ENCODE measurements around the gene XAB2.
A peak's percentile ranks its signal among the peaks of the same experiment; 100 is the strongest.

Gene XAB2

GRCh38 chr19:7629347-7630054, at the start of gene XAB2, which contains the start of gene PET100:
TSS of gene XAB2 (minus strand) at chr19:7629545. CDS start at chr19:7629527, 18 bp downstream.
TSS of gene PET100 (plus strand) at chr19:7629793. CDS start at chr19:7629834, 41 bp downstream.
- Histone ChIP-seq H3K9ac (ENCODE audit: low read depth, low read length) (peak within 1 kb of the TSS; percentile 99), H3K36me3 (ENCODE audit: insufficient read depth, low read depth, low read length) (0 out of 2 replicates have a peak, but pooled peaks cover 8% of the 10 kb centered on the region), H3K9me3 (ENCODE audit: insufficient read depth, low read depth, low read length) (no peaks in the 10 kb centered on the region), H3K27me3 (ENCODE audit: insufficient read depth, low read length) (peaks cover 9% of the 10 kb centered on the region), H3K4me3 (ENCODE audit: low read length) (peak within 1 kb of the TSS; percentile 97), H3K27ac (ENCODE audit: low read length) (peak within 1 kb of the TSS; percentile 82), H3K4me1 (ENCODE audit: insufficient read depth, low read length) (no peaks in the 10 kb centered on the region; the same call in 1 of the 2 replicates)

DNA sequence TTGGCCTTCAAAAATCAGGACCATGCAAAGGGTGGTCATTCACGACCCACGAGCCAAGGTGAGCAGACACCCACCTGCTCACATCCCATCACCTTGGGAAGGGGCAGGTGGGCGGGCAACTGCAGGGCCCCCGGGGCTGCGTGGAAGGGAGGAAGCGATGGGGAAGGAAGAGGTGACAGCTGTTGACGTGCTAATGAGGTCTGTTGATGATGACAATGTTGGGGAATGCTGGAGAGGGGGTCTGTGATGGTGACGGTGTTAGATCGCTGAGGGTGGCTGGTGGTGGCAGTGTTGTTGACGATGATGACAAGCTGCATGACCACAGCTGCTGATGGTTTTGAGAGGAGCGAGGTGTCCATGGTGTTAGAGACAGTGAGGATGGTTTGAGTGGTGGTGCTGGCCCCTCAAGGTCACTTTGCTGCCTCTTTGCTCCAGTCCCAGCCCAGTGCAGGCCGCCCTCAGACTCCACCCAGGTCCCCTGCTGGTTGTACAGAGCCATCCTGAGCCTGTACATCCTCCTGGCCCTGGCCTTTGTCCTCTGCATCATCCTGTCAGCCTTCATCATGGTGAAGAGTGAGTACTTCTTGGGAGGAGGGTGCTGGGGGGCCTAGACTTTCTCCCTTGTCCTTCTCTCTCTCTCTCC, 48.4 kb upstream of the XAB2 start:
- Histone ChIP-seq H3K27ac (ENCODE audit: low read length) (no peak overlapping the region), H3K4me3 (ENCODE audit: low read length) (no peak overlapping the region), H3K4me1 (ENCODE audit: insufficient read depth, low read length) (no peaks in the 10 kb centered on the region; the same call in 1 of the 2 replicates), H3K36me3 (ENCODE audit: insufficient read depth, low read depth, low read length) (peaks cover 7% of the 10 kb centered on the region), H3K9ac (ENCODE audit: low read depth, low read length) (no peak overlapping the region), H3K27me3 (ENCODE audit: insufficient read depth, low read length) (peaks cover 41% of the 10 kb centered on the region), H3K9me3 (ENCODE audit: insufficient read depth, low read depth, low read length) (no peaks in the 10 kb centered on the region)

DNA sequence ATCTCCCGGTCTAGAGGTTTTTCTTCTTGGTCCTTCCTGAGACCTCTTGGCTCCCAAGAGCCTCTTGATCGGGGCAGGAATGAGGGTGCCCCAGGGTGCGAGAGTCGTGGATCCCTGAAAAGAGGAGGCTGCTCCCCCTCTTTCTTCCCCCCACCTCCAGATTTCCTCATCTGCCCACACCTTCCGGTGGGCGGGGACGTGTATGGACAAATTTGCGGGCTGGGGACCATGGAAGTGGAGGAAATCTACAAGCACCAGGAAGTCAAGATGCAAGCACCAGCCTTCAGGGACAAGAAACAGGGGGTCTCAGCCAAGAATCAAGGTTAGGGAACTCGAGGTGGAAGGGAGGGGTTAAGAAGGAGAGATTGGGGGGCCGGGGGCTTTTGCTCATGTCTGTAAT, 47.5 kb upstream of the XAB2 start, which contains the start of gene MCEMP1:
MCEMP1 (plus strand) TSS at position 237 of the 400 bp plus-strand sequence; CDS start at position 268, 31 bp downstream.
- Histone ChIP-seq H3K9me3 (ENCODE audit: insufficient read depth, low read depth, low read length) (no peaks in the 10 kb centered on the region), H3K4me3 (ENCODE audit: low read length) (no peak within 1 kb of the TSS), H3K27ac (ENCODE audit: low read length) (no peak within 1 kb of the TSS), H3K36me3 (ENCODE audit: insufficient read depth, low read depth, low read length) (no peaks in the 10 kb centered on the region), H3K4me1 (ENCODE audit: insufficient read depth, low read length) (no peaks in the 10 kb centered on the region; the same call in 1 of the 2 replicates), H3K9ac (ENCODE audit: low read depth, low read length) (no peak within 1 kb of the TSS), H3K27me3 (ENCODE audit: insufficient read depth, low read length) (peaks cover 50% of the 10 kb centered on the region)

DNA sequence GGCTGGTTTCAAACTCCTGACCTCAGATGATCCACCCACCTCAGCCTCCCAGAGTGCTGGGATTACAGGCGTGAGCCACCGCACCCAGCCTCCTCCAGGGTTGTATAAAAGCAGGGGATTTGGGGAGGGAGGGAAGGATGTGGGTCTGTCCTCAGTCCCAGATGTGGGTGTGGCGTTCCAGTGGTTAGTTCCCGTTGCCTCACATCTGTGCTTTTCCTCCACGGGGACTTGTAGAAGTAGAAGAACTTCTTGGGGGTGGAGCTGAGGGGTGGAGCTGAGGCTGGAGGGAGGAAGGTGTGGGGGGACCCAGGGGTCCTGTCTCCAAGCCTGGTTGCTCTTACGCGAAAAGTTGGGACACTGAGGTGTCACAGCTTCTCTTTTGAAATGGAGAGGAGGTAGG, 47.0 kb upstream of the XAB2 start:
- Histone ChIP-seq H3K4me3 (ENCODE audit: low read length) (no peak overlapping the region), H3K4me1 (ENCODE audit: insufficient read depth, low read length) (no peaks in the 10 kb centered on the region; the same call in 1 of the 2 replicates), H3K27ac (ENCODE audit: low read length) (no peak overlapping the region), H3K9me3 (ENCODE audit: insufficient read depth, low read depth, low read length) (no peaks in the 10 kb centered on the region), H3K27me3 (ENCODE audit: insufficient read depth, low read length) (peaks cover 55% of the 10 kb centered on the region), H3K36me3 (ENCODE audit: insufficient read depth, low read depth, low read length) (no peaks in the 10 kb centered on the region), H3K9ac (ENCODE audit: low read depth, low read length) (no peak overlapping the region)

DNA sequence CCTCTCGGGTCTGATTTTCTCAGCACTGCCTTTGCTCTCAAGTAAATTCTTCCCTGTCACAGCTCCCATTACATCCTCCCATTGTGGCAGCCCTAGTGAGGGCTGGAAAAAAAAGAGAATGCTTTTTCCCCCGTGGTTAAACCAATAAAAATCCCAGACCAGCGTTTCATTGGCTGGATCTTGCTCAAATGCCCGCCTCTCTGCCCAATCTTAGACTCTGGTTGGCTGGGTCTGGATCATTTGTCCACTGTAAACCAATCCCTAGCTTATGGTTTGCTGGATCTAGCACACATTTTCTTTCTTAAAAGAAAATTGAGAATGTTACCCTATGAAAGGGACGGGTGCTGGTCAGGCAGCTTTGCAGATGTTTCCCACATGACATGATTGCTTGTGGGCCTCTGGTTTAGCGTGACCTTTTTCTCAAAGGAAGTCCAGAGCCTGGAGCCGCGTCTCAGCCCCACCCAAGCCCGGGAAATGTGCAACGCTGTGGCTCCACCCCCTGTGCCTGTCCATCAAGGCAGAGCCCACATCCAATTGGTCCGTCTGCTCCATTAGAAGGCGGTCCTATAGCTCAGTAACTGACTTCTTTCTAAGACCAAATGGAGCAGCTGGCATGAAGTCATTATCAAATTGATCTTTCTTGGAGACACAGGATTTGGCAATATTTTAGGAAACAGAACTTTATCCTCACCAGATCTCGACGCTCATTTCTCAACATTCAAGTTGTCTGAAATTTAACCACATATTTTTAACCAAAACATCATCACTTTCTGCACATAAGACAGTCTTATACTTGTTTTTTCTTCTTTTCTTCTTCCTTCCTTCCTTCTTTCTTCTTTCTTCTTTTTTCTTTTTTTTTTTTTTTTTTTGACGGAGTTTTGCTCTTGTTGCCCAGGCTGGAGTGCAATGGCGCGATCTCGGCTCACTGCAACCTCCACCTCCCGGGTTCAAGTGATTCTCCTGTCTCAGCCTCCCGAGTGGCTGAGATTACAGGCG, 45.0 kb upstream of the XAB2 start:
- no peaks in the 10 kb centered on the region for H3K36me3 ChIP-seq (ENCODE audit: insufficient read depth, low read depth, low read length)
- no peak overlapping the region for H3K27ac ChIP-seq (ENCODE audit: low read length)
- no peaks in the 10 kb centered on the region; the same call in 1 of the 2 replicates for H3K4me1 ChIP-seq (ENCODE audit: insufficient read depth, low read length)
- no peak overlapping the region for H3K9ac ChIP-seq (ENCODE audit: low read depth, low read length)
- peak overlapping the region; percentile 36; the same call in 1 of the 2 replicates for H3K4me3 ChIP-seq (ENCODE audit: low read length)
- no peaks in the 10 kb centered on the region for H3K9me3 ChIP-seq (ENCODE audit: insufficient read depth, low read depth, low read length)
- H3K27me3 ChIP-seq (ENCODE audit: insufficient read depth, low read length), result peaks cover 69% of the 10 kb centered on the region

GRCh38 chr19:7672522-7672921, 43.2 kb upstream of the XAB2 start:
- Histone ChIP-seq H3K4me3 (ENCODE audit: low read length) (no peak overlapping the region), H3K4me1 (ENCODE audit: insufficient read depth, low read length) (no peaks in the 10 kb centered on the region; the same call in 1 of the 2 replicates), H3K27ac (ENCODE audit: low read length) (no peak overlapping the region), H3K9me3 (ENCODE audit: insufficient read depth, low read depth, low read length) (no peaks in the 10 kb centered on the region), H3K9ac (ENCODE audit: low read depth, low read length) (no peak overlapping the region), H3K36me3 (ENCODE audit: insufficient read depth, low read depth, low read length) (no peaks in the 10 kb centered on the region), H3K27me3 (ENCODE audit: insufficient read depth, low read length) (peaks cover 74% of the 10 kb centered on the region)

DNA sequence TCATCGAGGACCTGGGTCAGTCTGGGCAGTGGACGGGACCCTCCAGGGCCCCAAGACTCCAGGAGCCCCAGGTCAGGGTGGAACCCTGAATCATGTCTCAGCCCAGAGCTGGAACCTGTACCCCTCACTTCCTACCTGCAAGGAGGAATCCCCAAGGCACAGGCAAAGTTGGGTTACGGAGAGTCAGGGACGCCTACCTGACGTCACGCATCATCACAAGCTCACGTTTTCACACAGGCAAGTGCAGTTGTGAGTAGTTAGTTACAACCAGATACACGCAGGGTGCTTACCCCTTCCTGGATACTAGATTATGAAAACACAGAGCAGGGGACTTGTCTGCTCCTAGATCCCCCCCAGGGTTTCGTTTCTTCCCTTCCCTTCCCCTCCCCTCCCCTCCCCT, 41.4 kb upstream of the XAB2 start:
- peaks cover 64% of the 10 kb centered on the region for H3K27me3 ChIP-seq (ENCODE audit: insufficient read depth, low read length)
- peak overlapping the region; percentile 51; the same call in 1 of the 2 replicates for H3K9ac ChIP-seq (ENCODE audit: low read depth, low read length)
- peak overlapping the region; percentile 76 for H3K4me3 ChIP-seq (ENCODE audit: low read length)
- H3K27ac ChIP-seq (ENCODE audit: low read length), result no peak overlapping the region
- H3K4me1 ChIP-seq (ENCODE audit: insufficient read depth, low read length), result no peaks in the 10 kb centered on the region
- no peaks in the 10 kb centered on the region for H3K36me3 ChIP-seq (ENCODE audit: insufficient read depth, low read depth, low read length)
- no peaks in the 10 kb centered on the region for H3K9me3 ChIP-seq (ENCODE audit: insufficient read depth, low read depth, low read length)

GRCh38 chr19:7670150-7670783, 40.9 kb upstream of the XAB2 start:
- peaks cover 64% of the 10 kb centered on the region for H3K27me3 ChIP-seq (ENCODE audit: insufficient read depth, low read length)
- peak overlapping the region; percentile 51; the same call in 1 of the 2 replicates for H3K9ac ChIP-seq (ENCODE audit: low read depth, low read length)
- H3K9me3 ChIP-seq (ENCODE audit: insufficient read depth, low read depth, low read length), result no peaks in the 10 kb centered on the region
- H3K36me3 ChIP-seq (ENCODE audit: insufficient read depth, low read depth, low read length), result no peaks in the 10 kb centered on the region
- H3K4me3 ChIP-seq (ENCODE audit: low read length), result peak overlapping the region; percentile 76
- H3K4me1 ChIP-seq (ENCODE audit: insufficient read depth, low read length), result no peaks in the 10 kb centered on the region
- H3K27ac ChIP-seq (ENCODE audit: low read length), result no peak overlapping the region

DNA sequence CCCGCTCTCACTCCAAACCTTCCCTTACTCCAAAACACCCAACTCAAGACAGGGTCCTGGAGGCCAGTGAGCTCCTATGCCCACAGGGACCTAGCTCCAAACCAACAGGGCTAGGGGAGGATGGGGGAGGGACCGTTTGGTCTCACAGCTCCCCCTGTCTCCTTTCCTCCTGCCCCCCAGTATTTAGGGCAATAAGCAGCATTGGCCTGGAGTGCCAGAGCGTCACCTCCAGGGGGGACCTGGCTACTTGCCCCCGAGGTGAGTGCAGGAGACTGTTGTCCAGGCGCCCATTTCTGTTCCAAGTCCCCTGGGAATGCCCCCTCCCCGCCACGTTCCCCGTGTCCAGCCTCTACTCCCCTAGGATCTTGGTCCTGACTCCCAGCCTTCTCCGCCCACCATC, 40.3 kb upstream of the XAB2 start:
- H3K27ac ChIP-seq (ENCODE audit: low read length), result no peak overlapping the region
- H3K9me3 ChIP-seq (ENCODE audit: insufficient read depth, low read depth, low read length), result no peaks in the 10 kb centered on the region
- H3K27me3 ChIP-seq (ENCODE audit: insufficient read depth, low read length), result peaks cover 64% of the 10 kb centered on the region
- H3K36me3 ChIP-seq (ENCODE audit: insufficient read depth, low read depth, low read length), result no peaks in the 10 kb centered on the region
- no peak overlapping the region for H3K9ac ChIP-seq (ENCODE audit: low read depth, low read length)
- peak overlapping the region; percentile 48 for H3K4me3 ChIP-seq (ENCODE audit: low read length)
- no peaks in the 10 kb centered on the region for H3K4me1 ChIP-seq (ENCODE audit: insufficient read depth, low read length)

GRCh38 chr19:7668842-7669241, 39.5 kb upstream of the XAB2 start, which contains the start of gene RETN:
TSS of gene RETN (plus strand) at chr19:7669049. CDS start at chr19:7669327, 278 bp downstream.
- H3K4me3 ChIP-seq (ENCODE audit: low read length), result peak within 1 kb of the TSS; percentile 48
- no peak within 1 kb of the TSS for H3K9ac ChIP-seq (ENCODE audit: low read depth, low read length)
- H3K27ac ChIP-seq (ENCODE audit: low read length), result no peak within 1 kb of the TSS
- no peaks in the 10 kb centered on the region for H3K4me1 ChIP-seq (ENCODE audit: insufficient read depth, low read length)
- no peaks in the 10 kb centered on the region for H3K9me3 ChIP-seq (ENCODE audit: insufficient read depth, low read depth, low read length)
- H3K36me3 ChIP-seq (ENCODE audit: insufficient read depth, low read depth, low read length), result no peaks in the 10 kb centered on the region
- H3K27me3 ChIP-seq (ENCODE audit: insufficient read depth, low read length), result peaks cover 62% of the 10 kb centered on the region

Data from iPS-20b (cell line).